Measurements from ENCODE around the gene S100A9.
"Not testable (repeated sequence)": the region's sequence is repeated elsewhere in the genome, so short reads cannot be mapped to it uniquely, and the experiment has no call there.

- not testable (repeated sequence) for TF ChIP-seq POLR2A, CTCF (IDR thresholded peaks at IDR 0.05)
Measured at GRCh38 chr1:153316013-153316412, 41.6 kb upstream of the S100A9 start.

Data from ovary (tissue), 3 donors.